MM.1S (cell line): Measurements from ENCODE around the gene DRC7.

Experiments
- EZH2 ChIP-seq: fragments of 300-600 bp; sonication (generic); optimal IDR thresholded peaks from 2 replicates; pipeline ENCODE3; 2017; ENCODE audit warnings: low read depth, mild to moderate bottlenecking, antibody characterized with exemption, low read length, mixed read lengths
- EZH2phosphoT487 ChIP-seq: fragments of 300-600 bp; sonication (generic); IDR thresholded peaks from 2 replicates; pipeline ENCODE4 v1.6.1; 2018; ENCODE audit warnings: antibody characterized with exemption, low read length
- TF ChIP-seq, protein P1 (sequence below): fragments of 300-600 bp; sonication (generic); IDR thresholded peaks from 2 replicates; pipeline ENCODE4 v1.5.1; 2016; ENCODE audit warnings: antibody characterized with exemption, low read length, mixed read lengths

DNA sequence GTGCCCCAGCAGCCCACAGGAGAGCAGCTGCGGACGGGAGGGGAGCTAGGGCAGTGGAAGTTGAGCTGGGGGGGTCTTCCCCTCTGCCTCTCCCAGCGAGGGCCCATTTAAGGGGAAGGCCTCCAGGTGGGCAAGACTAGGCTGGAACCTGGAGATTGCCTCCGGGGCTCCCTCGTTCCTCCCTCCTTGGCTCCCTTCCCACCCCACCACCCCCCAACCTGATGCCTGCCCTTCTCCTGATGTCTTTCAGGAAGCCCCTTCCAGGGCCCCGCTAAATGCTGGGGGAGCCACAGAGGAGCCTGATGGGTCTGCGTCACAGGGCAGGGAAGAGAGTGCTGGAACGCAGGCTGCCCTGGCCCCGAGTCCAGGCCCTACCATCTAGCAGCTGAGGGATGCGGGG is 49.4 kb upstream of the DRC7 start:
- TF ChIP-seq, protein P1, sequence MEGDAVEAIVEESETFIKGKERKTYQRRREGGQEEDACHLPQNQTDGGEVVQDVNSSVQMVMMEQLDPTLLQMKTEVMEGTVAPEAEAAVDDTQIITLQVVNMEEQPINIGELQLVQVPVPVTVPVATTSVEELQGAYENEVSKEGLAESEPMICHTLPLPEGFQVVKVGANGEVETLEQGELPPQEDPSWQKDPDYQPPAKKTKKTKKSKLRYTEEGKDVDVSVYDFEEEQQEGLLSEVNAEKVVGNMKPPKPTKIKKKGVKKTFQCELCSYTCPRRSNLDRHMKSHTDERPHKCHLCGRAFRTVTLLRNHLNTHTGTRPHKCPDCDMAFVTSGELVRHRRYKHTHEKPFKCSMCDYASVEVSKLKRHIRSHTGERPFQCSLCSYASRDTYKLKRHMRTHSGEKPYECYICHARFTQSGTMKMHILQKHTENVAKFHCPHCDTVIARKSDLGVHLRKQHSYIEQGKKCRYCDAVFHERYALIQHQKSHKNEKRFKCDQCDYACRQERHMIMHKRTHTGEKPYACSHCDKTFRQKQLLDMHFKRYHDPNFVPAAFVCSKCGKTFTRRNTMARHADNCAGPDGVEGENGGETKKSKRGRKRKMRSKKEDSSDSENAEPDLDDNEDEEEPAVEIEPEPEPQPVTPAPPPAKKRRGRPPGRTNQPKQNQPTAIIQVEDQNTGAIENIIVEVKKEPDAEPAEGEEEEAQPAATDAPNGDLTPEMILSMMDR: no peak
- TF ChIP-seq EZH2phosphoT487 (no peak), EZH2 (no peak)
